COLO829 (cell line): Measurements from ENCODE around the gene HOXA1.

ENCODE experiments used
- DNase-seq: peaks from one replicate; pipeline ENCODE4 v3.0.0; 2012; ENCODE audit warnings: low spot score

The HOXA1 gene

DNA sequence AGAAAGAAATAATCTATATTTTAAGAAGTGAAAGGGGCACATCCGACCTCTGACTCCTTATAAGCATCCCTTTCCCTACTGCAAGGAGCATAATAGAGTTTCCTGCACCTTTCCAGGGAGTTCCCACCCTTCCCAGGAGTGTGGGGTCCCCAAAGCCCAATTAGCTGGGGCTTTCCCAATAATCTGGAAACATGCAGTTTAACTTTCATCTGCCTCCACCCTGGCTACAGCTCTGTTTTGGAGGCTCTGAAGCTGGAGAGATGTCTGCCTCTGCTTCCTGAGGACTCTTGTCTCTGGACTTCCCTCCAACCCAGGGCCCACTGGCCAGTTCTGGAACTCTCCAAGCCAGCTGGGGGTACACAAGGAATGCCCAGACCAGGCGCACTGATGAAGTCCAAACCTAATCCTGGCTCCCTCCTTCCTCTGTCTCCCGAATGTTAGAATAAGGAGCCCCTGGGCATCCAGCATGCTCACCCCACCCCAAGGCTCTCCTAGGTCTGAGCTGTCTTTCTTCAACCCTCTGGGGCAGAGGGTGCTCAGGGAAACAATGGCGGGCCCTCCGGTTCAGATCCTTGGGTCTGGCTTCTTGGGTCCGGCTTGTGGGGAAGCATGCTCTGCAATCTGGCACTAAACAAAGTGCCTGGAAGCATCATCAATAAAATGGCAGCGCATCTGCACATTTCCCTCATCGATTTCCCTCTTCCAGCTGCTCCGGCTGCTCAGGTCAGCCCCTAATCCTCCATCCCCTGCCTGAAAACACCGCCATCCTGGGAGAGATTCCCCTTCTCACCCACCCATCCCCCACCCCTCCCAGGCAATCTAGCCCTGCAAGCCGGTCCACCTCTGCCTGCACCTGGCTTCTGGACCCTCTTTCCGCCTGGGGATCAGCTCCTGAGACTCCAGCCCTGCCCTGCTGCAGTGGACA is 21.4 kb upstream of the HOXA1 start:
- DNase-seq: no peak

DNA sequence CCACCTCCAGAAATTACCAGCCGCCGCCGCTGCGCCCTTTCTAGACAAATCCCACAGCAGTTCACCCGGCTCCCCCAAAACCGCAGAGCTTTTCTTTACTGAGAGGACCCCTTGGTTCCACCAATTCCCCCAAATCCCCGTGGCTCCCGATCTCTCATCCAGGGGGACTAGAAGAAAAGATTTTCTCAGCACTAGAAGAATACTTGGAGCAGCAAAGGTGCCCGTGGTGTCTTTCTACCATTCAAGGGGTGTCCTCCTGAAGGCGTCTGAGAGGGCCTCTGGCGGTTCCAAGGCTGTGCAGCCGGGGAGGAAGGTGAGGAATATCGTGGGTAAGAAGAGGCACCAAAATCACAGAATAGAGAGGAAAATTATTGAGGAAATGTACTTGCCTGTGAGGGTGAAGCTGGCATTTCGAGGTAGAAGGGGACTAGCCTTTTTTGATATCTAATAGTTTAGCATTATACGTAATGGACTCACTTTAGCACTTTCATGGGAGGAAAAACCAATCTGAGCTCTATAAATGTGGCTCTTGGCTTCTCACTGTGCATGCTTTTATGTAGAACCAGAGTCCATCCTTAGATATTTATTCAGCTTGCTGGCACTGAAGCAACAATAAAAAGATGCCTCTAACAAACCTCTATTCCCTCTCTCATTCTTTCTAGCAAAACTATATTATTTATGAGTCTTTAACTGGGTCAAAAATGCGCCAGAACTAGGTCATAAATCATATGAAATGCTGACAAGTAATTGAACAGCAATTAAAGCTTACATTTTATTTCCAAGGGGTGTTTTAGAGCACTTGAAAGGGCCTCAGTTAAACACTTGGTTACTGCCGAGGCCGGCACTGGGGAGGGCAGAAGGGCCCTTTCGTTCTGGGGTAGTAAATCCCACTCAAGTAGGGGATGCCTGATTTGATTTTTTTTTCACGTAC is 20.5 kb upstream of the HOXA1 start:
- no peak for DNase-seq

DNA sequence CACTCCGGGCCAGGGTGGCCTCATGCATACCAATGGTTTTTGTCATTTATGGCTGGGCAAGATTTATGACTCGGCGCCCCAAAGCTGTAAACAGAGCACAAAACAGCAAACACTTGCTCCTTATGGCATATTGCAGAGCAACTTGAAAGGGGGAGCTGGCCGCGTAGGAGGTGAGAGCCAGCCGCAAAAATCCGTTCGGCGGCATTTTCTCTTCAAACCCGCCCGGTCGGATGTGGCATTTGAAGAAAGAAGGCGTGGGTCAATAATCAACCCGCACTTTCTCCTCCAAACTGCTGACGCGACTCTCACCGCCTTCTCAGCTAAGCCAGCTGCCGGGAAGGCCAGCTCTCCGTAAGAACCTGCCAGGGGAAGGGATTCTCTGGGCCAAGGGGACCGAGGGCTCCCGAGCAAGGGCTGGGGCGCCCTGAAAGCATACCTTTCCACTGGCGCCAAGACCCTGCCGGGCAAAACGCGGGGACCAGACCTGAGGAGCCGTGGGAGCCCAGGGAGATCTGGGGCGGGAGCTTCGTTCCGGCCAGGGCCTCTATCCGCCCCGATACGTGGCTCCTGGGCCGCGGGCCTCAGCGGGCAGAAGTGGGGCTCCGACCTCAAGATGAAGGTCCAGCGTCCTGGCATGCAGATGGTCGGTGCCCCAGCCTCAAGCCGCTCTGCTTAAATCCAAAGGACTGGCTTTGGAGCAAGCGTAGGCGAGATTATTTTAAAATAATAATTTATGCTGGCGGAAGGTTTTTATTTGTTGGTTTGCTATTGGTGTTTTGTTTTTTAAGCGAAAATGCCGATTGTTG is 19.6 kb upstream of the HOXA1 start:
- no peak for DNase-seq

DNA sequence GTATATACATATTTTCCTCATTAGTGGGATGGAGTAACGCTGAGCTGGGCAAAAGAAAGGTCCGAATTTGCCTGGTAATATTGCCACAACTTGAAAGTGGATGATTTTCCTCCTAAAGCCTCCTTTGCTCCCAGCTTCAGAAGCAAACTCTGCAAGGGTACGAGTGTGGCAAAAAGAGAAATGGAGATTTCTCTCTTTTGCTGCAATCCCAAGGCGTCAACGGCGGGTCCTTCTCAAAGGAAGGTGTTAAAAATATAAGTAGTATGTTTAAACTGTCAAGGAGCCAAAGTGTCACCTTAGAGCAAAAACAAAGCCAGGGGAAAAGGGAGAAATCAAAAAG is 19.1 kb upstream of the HOXA1 start:
- no peak for DNase-seq

DNA sequence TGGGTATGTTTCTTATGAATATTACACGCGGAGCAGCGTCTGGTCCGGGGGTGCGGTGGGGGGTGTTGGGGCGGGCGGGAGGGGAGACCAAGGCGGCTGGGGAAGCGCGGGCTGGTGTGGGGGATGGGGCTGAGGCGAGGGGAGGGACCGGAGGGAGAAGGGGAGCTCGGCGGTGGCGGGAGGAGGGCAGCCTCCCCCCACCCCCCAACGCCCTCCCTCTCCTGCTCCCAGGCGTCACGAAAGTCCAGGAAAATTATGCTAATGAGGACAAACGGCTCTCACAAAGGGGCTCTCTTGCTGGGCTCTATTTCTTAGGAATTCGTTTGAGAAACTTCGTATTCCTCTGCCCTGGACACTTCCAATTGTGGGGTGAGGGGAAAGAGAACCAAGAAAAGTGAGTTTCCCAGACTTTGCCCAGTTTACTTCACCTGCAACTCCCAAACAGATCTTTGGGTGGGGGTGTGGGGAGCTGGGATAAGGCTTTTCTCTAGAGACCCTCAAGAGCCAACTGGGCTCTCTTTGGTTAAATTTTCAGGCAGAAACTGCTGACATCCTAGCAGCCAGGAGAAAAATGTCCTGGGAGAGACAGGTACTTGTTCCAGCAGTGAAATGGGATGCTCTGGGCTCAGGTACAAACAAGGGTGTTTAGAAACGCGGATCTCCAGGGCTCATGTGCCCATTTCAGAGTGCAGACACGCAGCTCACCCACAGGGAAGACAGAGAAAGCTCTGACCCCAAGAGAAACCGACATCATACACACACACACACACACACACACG is 18.4 kb upstream of the HOXA1 start:
- DNase-seq: no peak

DNA sequence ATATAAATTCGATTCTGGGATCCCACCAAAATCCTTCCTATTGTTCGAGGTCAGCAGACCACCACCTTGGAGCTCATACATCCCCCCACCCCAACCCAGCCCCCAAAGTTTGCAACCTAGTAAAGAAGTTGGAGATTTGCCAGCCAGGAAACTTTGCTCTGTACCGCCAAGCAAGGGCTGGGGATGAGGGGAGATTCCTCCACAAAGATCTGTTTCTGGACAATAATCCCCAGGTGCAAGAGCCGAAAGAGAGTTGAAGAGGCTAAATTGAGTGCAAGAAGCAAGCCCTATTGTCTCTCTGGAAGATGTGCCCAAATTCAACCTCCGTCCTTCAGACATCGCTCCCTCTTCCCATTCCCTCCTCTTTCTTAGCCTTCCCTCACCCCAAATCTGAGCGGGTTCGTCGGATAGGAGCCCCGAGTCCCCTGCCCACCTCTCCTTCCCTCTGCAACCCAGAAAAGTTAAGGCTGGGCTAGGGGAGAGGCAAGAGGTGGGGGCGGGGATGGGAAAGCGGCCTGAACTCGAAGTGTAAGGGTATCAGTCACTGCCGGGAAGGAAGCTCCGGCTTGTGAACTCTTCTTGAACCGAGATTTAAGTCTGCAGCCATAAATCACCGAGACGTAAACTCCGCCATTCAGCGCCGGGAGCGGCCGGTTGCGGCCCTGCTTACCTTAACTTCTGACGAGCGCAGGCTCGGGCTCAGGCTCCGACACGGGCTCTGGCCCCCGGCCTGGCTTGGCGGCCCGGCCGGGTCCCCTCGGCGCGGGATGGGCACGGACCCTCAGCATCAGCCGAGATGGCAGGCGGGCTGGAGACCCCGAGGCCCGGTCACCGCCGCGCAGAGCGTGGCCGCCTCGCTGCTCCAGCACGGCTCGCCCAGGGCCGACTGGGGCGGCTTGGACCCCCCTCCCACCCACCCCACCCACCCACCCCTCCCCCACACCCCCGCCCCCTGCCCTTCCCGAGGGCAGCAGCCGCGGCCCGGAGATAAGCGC is 17.5 kb upstream of the HOXA1 start:
- peak; percentile 90 for DNase-seq

DNA sequence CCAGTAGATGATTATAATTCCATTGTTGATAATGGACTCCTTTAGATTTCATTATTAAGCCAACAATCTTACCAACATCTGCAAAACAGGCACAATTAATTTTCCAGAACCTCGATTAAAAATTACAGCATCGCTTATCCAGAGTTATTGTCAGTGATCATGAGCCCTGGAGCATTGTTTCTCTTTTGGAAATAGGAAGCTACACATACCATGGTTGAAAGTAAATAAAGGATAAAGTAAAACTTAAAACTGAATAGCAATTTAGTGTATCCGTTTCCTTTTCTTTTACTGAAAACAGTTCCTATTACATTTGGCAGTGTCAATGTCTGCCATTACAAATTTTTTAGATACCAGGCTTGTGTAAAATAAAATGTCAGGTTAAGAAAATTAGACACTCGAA is 16.6 kb upstream of the HOXA1 start:
- no peak for DNase-seq

DNA sequence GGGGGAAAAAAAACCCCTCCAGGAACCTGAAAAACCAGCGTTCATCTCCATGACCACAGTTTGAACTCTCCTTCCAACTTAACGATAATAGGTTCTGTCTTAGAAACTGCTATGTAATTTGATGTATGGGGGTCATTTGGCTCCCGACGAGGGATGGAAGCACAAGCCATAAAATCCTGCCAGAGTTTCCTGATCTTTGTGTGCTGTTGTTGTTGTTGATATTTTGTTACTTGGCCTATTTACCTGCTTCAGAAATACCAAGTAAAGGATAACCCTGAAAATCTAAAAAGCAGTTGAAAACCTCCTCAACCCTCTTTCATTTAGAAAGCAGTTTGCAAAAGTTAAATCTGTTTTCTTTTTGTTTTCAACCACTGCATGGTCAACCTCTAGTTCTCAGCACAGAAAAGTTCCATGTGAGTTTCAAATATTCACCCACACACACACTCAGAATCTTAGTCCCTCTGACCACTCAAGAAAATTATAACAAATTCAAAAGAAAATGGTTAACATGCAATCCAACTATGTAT is 16.0 kb upstream of the HOXA1 start:
- no peak for DNase-seq

DNA sequence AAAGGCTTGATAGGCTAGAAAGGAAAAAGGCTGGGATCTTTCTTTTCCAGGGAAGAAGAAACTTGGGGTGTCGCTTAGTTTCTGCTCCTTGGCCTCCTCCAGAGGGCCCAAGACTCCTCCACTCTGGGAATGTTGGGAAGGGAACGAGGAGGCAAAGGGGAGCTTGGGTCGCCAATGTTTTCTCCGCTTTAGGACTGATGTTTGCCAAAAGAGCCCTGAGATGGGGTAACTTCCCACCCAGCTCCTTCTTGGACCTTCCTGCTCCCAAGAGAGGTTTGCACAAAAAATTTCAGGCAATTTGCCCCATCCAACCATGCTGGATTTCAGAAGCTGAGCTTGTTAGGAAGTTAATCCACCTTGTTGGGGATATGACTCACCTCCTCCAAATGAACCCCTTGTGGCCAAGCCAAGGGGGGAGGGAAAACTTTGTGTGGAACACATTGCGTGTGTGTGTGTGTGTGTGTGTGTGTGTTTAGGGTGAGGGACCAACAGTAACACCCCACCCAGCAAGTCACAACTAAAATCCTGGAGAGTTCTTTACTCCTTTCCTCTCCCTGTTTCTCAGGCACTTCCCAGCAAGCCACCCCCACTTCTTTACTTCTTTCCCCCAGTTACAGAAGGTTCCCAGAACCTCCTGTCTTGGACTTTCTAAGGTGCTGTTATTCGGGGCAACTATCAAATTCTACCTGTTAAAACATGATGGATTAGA is 15.4 kb upstream of the HOXA1 start:
- DNase-seq: no peak

DNA sequence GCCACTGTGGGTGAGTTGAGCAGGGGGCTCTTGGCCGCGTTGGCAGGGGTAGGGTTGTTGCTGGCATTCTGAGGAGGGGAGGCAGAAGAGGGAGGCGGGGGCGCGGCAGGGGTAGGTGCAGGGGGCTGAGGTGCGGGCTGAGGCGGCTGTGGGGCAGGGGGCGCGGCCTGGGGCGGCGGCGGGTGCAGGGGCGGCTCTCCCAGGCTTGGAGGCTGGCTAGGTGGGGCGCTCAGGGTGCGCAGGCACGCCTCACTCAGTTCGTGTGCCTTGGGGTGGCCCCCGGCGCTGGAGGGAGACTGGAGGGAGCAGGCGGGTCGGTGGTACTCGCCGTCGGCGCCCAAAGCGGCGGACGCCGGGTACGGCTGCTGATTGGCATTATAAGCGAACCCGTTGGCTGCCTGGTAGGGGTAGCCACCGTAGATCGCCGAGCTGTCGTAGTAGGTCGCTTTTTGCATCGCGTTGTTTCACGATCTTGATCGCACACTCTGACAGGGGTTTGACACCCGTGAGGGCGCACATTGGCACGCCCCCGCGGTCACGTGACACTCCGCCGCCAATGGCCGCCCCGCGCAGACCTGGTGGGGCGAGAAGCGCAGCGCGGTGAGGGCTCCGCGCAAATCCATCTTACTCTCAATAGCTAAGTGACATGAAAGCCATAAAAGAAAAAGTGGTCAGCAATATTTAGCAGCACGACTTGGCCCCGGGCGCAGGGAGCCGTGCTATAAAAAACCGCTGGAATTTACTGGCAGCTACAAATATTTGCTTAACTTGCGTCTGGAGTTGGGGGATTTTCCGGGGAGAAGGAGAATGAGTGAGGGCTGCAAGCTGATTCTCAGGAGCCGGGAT is 14.6 kb upstream of the HOXA1 start:
- no peak for DNase-seq

DNA sequence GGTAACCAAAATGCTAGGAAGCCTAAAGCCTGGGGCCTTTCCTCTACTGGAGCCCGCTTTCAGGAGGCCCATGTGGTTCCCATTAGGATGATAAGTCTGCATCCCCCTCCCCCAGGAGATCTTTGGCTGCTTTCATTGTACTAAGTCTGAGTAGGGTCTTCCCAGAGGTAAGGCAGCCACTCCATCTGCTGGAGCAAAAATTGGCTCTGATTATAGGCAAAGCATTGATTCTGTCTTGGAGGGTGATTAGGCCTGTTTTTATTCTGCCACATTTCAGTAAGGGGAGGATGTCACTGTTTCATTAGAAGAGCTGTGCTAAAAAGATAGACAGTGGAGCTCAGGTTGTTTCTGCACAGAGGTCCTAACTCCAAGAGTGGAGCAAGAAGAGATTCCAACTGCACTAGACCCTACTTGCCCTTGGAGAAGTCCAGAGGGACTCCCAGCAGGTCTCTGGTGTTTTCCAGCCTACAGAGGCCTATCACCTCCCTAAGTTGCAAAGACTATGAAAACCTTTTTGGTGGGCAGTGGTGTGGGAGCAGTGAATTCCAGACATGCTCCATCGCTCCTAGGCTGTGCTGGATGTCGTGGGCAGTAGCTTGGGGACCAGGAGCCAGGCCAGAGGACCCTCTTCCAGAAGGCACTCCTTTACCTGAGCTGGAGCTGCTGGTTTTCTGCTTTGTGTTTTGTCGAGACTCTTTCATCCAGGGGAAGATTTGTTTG is 13.8 kb upstream of the HOXA1 start:
- no peak for DNase-seq

DNA sequence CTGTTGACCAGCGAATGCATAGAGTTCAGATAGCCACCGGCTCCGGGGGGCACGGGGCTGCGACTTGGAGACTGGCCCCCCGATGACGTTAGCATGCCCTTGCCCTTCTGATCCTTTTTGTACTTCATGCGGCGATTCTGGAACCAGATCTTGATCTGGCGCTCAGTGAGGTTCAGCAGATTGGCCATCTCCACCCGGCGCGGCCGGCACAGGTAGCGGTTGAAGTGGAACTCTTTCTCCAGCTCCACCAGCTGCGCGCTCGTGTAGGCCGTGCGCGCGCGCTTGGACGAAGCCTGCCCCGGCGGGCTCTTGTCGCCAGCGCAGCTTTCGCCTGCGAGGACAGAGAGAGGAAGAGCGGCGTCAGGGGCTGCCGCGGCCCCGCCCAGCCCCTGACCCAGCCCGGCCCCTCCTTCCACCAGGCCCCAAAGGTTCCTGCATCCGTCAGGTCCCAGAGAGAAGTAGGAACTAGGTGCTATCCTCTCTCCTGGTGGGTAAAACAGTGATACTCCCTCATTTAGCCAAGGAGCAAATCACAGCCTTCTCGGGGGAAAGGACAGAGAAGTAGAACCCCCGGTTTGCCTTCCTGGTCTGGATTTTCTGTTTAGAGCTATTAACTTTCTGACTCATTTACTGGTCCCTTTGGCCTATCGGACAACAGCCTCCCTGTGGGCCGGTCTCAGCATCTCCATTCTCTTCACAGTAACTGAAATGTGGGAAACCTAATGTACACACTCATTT is 12.8 kb upstream of the HOXA1 start:
- DNase-seq: no peak

DNA sequence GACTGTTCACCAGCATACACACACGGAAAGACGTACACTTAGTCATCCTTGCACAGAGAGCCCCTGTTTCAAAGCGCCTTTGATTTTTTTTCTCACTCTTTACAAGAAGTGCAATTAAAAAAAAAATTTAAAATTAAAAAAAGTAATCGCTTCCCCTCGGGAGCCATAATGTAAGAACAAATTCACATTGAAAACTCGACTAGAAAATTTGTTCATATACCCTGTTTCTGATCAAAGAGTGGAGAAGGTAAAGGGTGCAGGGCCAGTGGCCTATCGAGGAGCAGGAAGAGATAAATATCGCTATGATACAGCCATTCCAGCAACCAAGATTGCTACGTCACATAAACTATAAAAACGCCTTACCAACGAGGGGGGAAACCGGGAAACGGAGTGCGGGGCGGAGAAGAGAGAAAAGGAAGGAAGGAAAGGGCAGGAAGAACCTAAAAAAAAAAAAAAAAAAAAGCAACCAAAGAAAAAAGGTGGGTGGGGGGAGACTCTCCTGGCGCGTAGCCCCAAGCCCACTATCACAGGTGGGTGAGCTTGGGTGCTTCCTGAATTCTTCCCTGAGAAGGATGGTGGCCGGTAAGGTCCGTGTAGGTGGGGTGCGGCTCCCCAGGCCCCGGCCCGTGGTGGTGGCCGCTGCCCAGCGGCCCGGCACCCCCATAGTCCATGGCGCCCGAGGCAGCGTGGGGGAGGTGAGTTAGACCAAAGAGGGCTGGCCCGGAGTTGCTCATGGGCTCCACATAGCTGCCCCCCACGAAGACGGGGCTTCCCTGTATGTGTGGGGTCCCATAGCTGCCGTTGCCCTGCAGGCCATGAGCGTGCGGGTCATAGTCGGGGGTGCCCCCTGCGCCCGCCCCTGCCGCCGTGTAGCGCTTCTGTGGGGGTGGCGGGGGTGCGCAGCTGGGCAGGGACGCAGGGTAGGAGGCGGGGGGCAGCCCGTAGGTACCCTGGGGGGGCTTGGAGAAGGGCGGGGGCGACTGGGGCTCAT is 11.9 kb upstream of the HOXA1 start:
- no peak for DNase-seq

DNA sequence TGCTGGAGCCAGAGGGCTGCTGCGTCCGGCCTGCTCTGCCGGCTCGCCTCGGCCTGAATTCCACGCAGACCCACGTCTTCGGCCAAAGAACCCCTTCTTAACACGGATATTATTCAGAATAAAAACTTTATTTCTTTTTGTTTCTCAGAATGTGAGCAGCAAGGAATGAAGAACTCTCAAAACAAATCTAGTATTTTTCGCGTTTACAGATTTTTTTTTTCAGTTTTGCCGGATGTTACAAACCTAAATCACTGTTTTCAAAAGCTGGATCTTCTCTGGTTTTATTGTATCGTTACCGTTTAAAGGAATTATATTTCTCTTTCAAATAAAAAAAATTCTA is 11.1 kb upstream of the HOXA1 start:
- no peak for DNase-seq

DNA sequence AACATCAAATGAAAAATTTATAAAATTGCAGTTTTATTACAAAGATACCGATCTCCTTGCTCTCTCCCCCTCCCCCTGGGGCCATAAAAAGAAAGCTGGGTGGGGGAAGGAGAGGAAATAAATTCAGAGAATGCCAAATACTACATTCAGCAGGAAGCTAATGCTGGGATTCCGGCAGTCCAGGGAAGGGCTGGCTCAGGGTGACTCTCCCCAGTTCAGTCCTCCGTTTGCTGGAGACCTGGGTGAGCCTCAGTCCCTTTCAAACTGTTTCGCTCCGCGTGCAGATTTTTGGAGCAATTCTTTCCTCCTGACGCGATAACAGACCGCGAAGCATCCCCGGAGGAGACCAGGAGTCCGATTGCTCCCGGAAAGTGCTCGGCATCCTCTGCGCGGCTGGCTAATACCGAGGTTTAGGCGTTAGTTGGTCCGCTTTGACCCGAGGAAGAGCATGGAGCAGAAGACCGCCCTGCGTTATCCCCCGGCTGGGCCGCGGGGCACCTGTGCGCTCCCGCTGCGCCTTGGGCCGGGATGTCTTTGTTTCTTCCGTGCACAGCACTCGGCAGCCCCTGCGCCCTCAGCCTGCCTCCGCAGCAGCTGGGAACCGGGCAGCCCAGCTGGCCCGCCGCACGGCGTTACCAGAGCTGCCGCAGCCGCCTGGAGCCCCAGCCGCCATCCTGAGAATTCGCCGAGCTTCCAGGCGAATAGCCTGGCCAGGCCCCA is 10.5 kb upstream of the HOXA1 start:
- no peak for DNase-seq
